ENCODE results near the gene MECP2.

GRCh38 chrX:154091678-154092077, 5.8 kb downstream of the MECP2 start:
- no peak for TF ChIP-seq ZNF274 (IDR thresholded peaks at IDR 0.05; ENCODE audit: low read depth, low read length)
- no peak for TF ChIP-seq SUZ12 (IDR thresholded peaks at IDR 0.05; ENCODE audit: extremely low read depth, insufficient read depth, insufficient read length)
- TF ChIP-seq YY1 (IDR thresholded peaks at IDR 0.05; ENCODE audit: insufficient read depth, insufficient read length): no peak

Measured in NT2/D1 (cell line).